NCI-H187 treated with DMSO at 0.1 percent for 48 hours (cell line): ENCODE data around the gene DPYSL4.

Source experiments
- DNase-seq: peaks from one replicate; lab custom pipeline; 2025; lab: John Stamatoyannopoulos, UW

Gene DPYSL4

GRCh38 chr10:132186488-132187429 lies at the start of gene DPYSL4:
Gene DPYSL4, plus strand, starts transcription at chr10:132186948. Its CDS starts 116 bp downstream, at chr10:132187064.
- no peak for DNase-seq

DNA sequence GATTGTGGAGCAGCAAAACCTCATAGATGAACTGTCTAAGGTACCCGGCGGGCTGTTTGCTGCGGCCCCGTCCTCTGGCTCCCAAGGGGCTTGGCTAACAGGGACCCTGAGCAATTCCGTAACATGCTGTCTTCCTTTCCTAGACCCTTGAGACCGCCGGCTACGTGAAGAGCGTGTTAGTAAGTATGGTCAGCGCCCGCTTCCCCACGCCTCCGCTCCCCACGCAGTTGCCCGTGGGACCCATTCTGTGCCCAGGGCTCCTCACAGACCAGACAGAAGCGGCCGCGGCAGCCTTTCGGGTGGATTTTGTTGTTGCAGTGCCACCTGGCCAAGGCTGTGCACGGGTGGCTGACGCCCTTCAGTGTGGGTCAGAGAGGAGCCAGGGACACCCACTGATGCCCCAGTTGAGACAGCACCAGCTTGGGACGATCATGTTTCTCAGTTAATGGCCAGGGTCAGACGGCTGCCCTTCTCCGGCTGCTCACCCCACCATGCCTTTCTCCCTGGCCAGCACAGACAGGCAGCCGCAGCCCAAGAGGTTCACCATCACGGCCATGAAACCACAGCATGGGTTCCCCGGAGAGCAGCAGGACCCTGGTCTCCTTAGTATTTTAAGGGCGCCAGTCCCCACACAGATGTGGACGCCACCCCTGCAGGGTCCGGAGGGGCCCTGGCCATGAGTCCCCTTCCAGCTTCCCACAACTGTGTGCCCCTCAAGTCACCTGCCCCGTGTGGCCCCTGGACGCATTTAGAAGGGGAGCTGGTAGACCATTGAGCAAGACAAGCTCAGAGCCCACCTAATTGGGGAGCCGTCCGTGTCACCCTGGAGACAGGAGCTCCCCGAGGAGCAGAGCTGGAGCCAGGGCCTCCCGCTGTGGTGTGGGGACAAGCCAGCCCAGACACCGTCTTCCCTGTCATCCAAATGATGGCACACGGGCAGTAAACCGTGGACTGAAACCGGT lies 49.4 kb upstream of the DPYSL4 start:
- no peak for DNase-seq

DNA sequence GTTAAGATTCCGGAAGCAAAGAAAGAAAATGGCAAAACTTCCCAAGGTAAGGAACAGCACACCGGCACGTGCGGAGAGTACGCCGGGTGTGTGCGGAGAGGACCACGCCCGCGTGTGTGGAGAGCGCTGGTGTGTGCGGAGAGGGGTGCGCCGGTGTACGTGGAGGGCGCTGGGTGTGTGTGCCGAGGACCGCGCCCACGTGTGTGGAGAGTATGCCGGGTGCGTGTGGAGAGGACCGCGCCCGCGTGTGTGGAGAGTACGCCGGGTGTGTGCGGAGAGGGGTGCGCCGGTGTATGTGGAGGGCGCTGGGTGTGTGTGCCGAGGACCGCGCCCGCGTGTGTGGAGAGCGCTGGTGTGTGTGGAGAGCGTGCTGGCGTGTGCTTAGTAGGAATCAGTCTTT lies 48.6 kb upstream of the DPYSL4 start:
- DNase-seq, result no peak

- DNase-seq, result no peak
These were observed 48.2 kb upstream of the DPYSL4 start for GRCh38 chr10:132138596-132138995.

- no peak for DNase-seq
These were observed 47.2 kb upstream of the DPYSL4 start for GRCh38 chr10:132139526-132139925.

GRCh38 chr10:132140167-132140925 lies 46.4 kb upstream of the DPYSL4 start:
- no peak for DNase-seq

- DNase-seq, result no peak
These were observed 45.7 kb upstream of the DPYSL4 start for GRCh38 chr10:132141076-132141475.

GRCh38 chr10:132141526-132142395 lies 45.0 kb upstream of the DPYSL4 start:
- DNase-seq, result no peak

GRCh38 chr10:132142396-132143161 lies 44.2 kb upstream of the DPYSL4 start:
- no peak for DNase-seq

DNA sequence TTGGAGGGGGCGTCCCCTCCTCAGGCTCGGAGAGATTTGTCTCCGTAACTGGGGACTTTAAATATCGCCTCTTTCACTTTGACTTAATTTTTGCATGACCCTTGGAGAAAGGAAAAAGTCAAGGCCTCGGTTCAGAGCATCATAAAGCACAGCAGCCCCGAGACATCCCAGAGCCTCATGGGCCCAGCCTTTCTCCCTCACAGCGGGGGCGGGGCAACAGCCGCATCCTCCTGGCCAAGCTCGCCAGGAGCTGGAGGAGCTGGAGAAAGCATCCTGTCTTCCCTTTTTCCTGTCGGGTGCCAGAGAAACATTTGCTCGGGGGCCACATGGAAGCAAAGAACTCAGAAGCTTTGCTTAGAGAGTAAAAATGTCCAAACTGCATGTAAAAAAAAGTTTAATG lies 43.6 kb upstream of the DPYSL4 start:
- no peak for DNase-seq

- no peak for DNase-seq
These were observed 42.7 kb upstream of the DPYSL4 start for GRCh38 chr10:132144086-132144485.

- no peak for DNase-seq
These were observed 41.7 kb upstream of the DPYSL4 start for GRCh38 chr10:132145002-132145401.

- no peak for DNase-seq
These were observed 41.1 kb upstream of the DPYSL4 start for GRCh38 chr10:132145521-132146185.

DNA sequence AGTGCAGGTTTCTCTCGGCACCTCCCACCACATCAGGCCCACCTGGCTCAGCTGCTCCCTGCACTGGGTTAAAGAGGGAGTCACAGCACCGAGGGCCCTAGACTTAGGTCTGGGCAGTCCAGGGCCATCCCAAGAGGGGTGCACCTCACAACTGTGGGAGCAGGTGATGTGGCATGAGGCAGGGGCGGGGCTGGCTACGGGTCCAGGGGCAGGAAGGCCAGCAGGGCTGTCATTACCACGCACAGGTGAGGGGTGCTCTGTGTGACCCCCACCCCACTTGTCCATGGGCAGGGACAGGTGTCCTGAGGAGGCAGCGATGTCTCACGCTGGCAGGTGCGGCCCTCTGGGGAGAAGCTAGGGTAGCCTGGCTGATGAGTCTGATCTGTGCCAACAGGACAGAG lies 40.5 kb upstream of the DPYSL4 start:
- DNase-seq, result no peak

DNA sequence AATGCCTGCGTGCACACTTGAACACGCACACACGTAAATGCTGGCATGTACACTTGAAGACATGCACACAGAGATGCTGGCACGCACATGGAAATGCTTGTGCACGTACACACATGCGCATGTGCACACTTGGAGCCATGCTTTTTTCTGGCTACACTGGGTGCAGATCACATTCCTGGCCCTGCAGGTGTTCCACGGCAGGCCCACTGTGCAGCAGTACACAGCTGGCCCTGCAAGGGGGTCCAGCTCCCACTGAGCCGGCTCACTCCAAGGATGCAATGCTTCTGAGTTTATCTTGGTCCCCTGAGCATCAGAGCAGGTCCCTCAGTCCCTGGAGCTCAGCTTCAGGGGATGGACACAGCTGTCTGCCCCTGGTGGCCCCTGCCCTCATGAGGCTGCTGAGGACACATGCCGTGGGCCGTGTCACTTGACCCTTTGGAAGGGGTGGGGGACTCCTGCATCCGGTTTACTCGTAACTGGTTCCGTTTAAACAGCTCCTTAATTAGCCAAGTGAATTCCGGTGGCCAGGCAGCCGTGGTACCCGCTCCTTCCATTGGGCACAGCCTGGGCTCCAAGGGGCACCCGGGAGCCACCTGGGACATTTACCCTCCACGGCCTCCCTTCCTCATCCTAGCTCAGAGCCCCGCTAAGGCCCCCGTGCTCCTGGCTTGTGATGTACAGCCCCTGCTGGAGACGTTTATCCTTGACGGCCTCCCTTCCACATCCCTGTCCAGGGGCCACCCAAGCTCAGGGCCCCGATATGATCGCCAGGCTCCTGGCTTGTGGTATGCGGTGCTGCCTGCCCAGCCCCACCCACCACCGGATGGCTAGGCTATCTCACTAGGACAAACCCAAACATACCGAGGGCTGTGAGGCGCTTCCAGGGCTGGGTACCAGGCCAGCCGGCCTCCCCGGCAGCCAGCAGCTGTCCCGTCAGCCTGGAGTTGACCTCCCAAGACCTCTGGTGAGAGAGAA lies 39.5 kb upstream of the DPYSL4 start:
- DNase-seq, result no peak

- no peak for DNase-seq
These were observed 38.2 kb upstream of the DPYSL4 start for GRCh38 chr10:132148261-132149251.

DNA sequence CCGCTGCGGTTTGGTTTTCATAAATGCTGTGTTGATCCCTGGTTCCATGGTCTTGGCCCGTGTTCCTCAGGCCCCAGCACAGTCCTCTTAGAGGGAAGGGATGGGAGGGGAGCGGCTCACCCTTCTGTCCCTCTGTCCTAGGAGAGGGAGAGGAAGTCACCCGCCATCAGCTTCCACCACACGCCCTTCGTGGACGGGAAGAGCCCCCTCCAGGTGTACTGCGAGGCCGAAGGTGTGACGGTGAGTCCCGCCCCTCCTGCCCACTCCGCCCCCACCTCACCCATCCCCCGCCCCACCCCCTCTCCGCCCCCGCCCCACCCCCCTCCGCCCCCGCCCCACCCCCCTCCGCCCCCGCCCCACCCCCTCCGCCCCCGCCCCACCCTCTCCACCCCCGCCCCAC lies 37.5 kb upstream of the DPYSL4 start:
- no peak for DNase-seq
